GM18867 (cell line): Measurements from ENCODE around the gene TMEM120B.
A peak's percentile ranks its signal among the peaks of the same experiment; 100 is the strongest.
"Not testable (repeated sequence)": the region's sequence is repeated elsewhere in the genome, so short reads cannot be mapped to it uniquely, and the experiment has no call there.

Experiments used
- ATAC-seq: cut with Tn5 transposase; IDR thresholded peaks from one replicate; pipeline ENCODE4 v1.9.1; 2021; ENCODE audit warnings: mild to moderate bottlenecking, moderate library complexity; ENCODE audit not compliant: unreplicated experiment

TMEM120B gene

GRCh38 chr12:121712461-121713256, at the start of gene TMEM120B:
TSS of gene TMEM120B (plus strand) at chr12:121712752. CDS start at chr12:121712896, 144 bp downstream.
- ATAC-seq: peak; percentile 79

GRCh38 chr12:121663610-121663929, 49.0 kb upstream of the TMEM120B start:
- ATAC-seq: no peak

GRCh38 chr12:121666829-121667228, 45.7 kb upstream of the TMEM120B start:
- not testable (repeated sequence) for ATAC-seq

- no peak for ATAC-seq
These were observed 43.6 kb upstream of the TMEM120B start for GRCh38 chr12:121668750-121669520.

- ATAC-seq: no peak
These were observed 43.0 kb upstream of the TMEM120B start, which contains the start of gene MORN3 for GRCh38 chr12:121669521-121669900. TSS of gene MORN3 (minus strand) at chr12:121669654. CDS start at chr12:121669483, 171 bp downstream.

- ATAC-seq: no peak
These were observed 39.5 kb upstream of the TMEM120B start for GRCh38 chr12:121673013-121673511.

- no peak for ATAC-seq
These were observed 36.4 kb upstream of the TMEM120B start for GRCh38 chr12:121676190-121676589.

- no peak for ATAC-seq
These were observed 34.2 kb upstream of the TMEM120B start for GRCh38 chr12:121678305-121678704.

GRCh38 chr12:121678716-121679300, 33.7 kb upstream of the TMEM120B start:
- ATAC-seq: no peak

- not testable (repeated sequence) for ATAC-seq
These were observed 32.8 kb upstream of the TMEM120B start for GRCh38 chr12:121679661-121680197.

GRCh38 chr12:121688966-121689365, 23.6 kb upstream of the TMEM120B start:
- ATAC-seq: no peak

- ATAC-seq: no peak
These were observed 23.1 kb upstream of the TMEM120B start for GRCh38 chr12:121689430-121689829.

GRCh38 chr12:121692744-121693143, 19.8 kb upstream of the TMEM120B start:
- ATAC-seq: not testable (repeated sequence)

- no peak for ATAC-seq
These were observed 19.3 kb upstream of the TMEM120B start for GRCh38 chr12:121693155-121693687.

- no peak for ATAC-seq
These were observed 15.4 kb upstream of the TMEM120B start for GRCh38 chr12:121697093-121697698.

- ATAC-seq: not testable (repeated sequence)
These were observed 14.7 kb upstream of the TMEM120B start for GRCh38 chr12:121697861-121698260.

GRCh38 chr12:121701667-121702277, 10.8 kb upstream of the TMEM120B start:
- no peak for ATAC-seq

- ATAC-seq: no peak
These were observed 9.6 kb upstream of the TMEM120B start for GRCh38 chr12:121702944-121703343.

- no peak for ATAC-seq
These were observed 7.0 kb upstream of the TMEM120B start for GRCh38 chr12:121705514-121705913.
